B cell (primary cell): ENCODE results near the gene MOK. TPM values are rescaled to one million over a fixed set of nuclear protein-coding genes. Genes with fewer than 3 reads are reported as not detected.

Experiments used
- ATAC-seq: fragments of 200-7000 bp; cut with Tn5 transposase; one replicate; pipeline ENCODE4 v1.10.0; 2021; ENCODE audit warnings: low read depth, mild to moderate bottlenecking, moderate number of reproducible peaks, moderate library complexity
- CTCF ChIA-PET: fragments of 350-600 bp; sonication (Branson Sonifier 250); formaldehyde crosslinking; loops from one replicate; lab custom pipeline; 2021; ENCODE audit warnings: antibody characterized with exemption, inconsistent platforms; lab: Charles Lee
- POLR2A ChIA-PET: fragments of 350-600 bp; sonication (Branson Sonifier 250); formaldehyde crosslinking; loops from one replicate; lab custom pipeline; 2021; ENCODE audit warnings: antibody characterized with exemption; lab: Charles Lee
- DNase-seq: peaks from one replicate; pipeline ENCODE4 v3.0.0; 2013
- H2AFZ ChIP-seq: 2 replicates; pipeline ENCODE4 v1.6.1; 2012; ENCODE audit warnings: mild to moderate bottlenecking, low read depth, low read length; ENCODE audit not compliant: insufficient read depth, poor library complexity, severe bottlenecking
- H3K27ac ChIP-seq, 2 donors: 1 replicate in 1 of 2; 2 replicates in 1 of 2; pipeline ENCODE4 v1.5.1; 2012 to 2013; ENCODE audit warnings: low read length in 2 of 2, mild to moderate bottlenecking in 2 of 2, moderate library complexity in 1 of 2
- H3K27me3 ChIP-seq, 4 experiments: fragments of 200-600 bp in 1 of 4; sonication (generic) in 1 of 4; replicated peaks in 1 of 4; 1 replicate in 2 of 4; 2 replicates in 2 of 4; pipeline versions ENCODE4 v1.6.1 to v1.7.0; 2013 to 2016; ENCODE audit warnings: low read length in 3 of 4, mild to moderate bottlenecking in 2 of 4, mixed read lengths in 1 of 4, moderate library complexity in 1 of 4; ENCODE audit not compliant: insufficient read depth in 4 of 4, control insufficient read depth in 3 of 4; ENCODE audit errors: control extremely low read depth in 1 of 4
- H3K36me3 ChIP-seq, 2 experiments: replicated peaks in 1 of 2; 1 replicate in 1 of 2; 2 replicates in 1 of 2; pipeline versions ENCODE4 v1.6.1 to v1.7.1; 2013; ENCODE audit warnings: low read length in 1 of 2; ENCODE audit not compliant: insufficient read depth in 2 of 2, control insufficient read depth in 1 of 2; ENCODE audit errors: control extremely low read depth in 1 of 2, extremely low read depth in 1 of 2
- H3K4me1 ChIP-seq, 2 donors: fragments of 200-600 bp in 1 of 2; sonication (generic) in 1 of 2; 1 replicate in 1 of 2; 2 replicates in 1 of 2; pipeline versions ENCODE4 v1.5.1 to v1.6.1; 2013 to 2017; ENCODE audit warnings: low read length in 2 of 2; ENCODE audit not compliant: control insufficient read depth in 2 of 2, insufficient read depth in 2 of 2
- H3K4me2 ChIP-seq: replicated peaks from 2 replicates; pipeline ENCODE3; 2012; ENCODE audit warnings: mild to moderate bottlenecking, low read depth, low read length; ENCODE audit not compliant: poor library complexity, severe bottlenecking
- H3K4me3 ChIP-seq, 5 experiments: fragments of 200-600 bp in 1 of 5; sonication (generic) in 1 of 5; 1 replicate in 3 of 5; 2 replicates in 2 of 5; pipeline versions ENCODE4 v1.5.1 to v1.7.0; 2011 to 2016; ENCODE audit warnings: low read length in 4 of 5, mild to moderate bottlenecking in 4 of 5, low read depth in 2 of 5, control low read depth in 1 of 5, moderate library complexity in 1 of 5; ENCODE audit not compliant: insufficient read depth in 1 of 5; ENCODE audit errors: control extremely low read depth in 1 of 5, extremely low read depth in 1 of 5
- H3K79me2 ChIP-seq: fragments of 200-600 bp; sonication (generic); one replicate; pipeline ENCODE4 v1.6.0; 2016; ENCODE audit warnings: low read length; ENCODE audit not compliant: control insufficient read depth, insufficient read depth
- H3K9ac ChIP-seq: fragments of 200-600 bp; sonication (generic); 2 replicates; pipeline ENCODE4 v1.6.1; 2017; ENCODE audit warnings: mild to moderate bottlenecking, low read length, moderate library complexity
- H3K9me3 ChIP-seq, 3 donors: one replicate each; pipeline versions ENCODE4 v1.6.1 to v1.7.1; 2013; ENCODE audit warnings: low read length in 2 of 3; ENCODE audit not compliant: control insufficient read depth in 2 of 3, insufficient read depth in 1 of 3; ENCODE audit errors: control extremely low read depth in 1 of 3
- H4K20me1 ChIP-seq: 2 replicates; pipeline ENCODE4 v1.6.0; 2012; ENCODE audit warnings: mild to moderate bottlenecking, low read length; ENCODE audit not compliant: insufficient read depth, control insufficient read depth, poor library complexity, severe bottlenecking
- H3K27ac Mint-ChIP-seq: one replicate; pipeline ENCODE4 v1.8.0; 2021; ENCODE audit warnings: mixed read lengths
- H3K27me3 Mint-ChIP-seq: one replicate; pipeline ENCODE4 v1.8.0; 2021; ENCODE audit warnings: mixed read lengths
- H3K4me1 Mint-ChIP-seq: one replicate; pipeline ENCODE4 v1.8.0; 2021; ENCODE audit warnings: mixed read lengths
- H3K4me3 Mint-ChIP-seq: one replicate; pipeline ENCODE4 v1.8.0; 2021; ENCODE audit warnings: mixed read lengths
- H3K9me3 Mint-ChIP-seq: one replicate; pipeline ENCODE4 v1.8.0; 2022; ENCODE audit warnings: mixed read lengths; ENCODE audit not compliant: insufficient read depth
- CTCF ChIP-seq: fragments of 200-600 bp; IDR thresholded peaks from one replicate; pipeline ENCODE4 v1.8.0; 2022; ENCODE audit warnings: antibody characterized with exemption, mild to moderate bottlenecking
- EZH2 ChIP-seq: IDR thresholded peaks from 2 replicates; pipeline ENCODE4 v1.6.1; 2012; ENCODE audit warnings: borderline replicate concordance, low read depth, mild to moderate bottlenecking, moderate library complexity, low read length; ENCODE audit not compliant: insufficient read depth, poor library complexity, severe bottlenecking
- WGBS: methylation state at CpG from one replicate; pipeline ENCODE4 v1.1.5; 2013; ENCODE audit warnings: missing lambda C conversion rate; ENCODE audit not compliant: insufficient coverage; 5-methylcytosine and 5-hydroxymethylcytosine counted together
- intact Hi-C: fragments of 100-400 bp; cut with micrococcal nuclease; formaldehyde crosslinking; loops from one replicate; pipeline ENCODE4 v1.10.0; 2022
- polyA plus RNA-seq: library from polyadenylated mRNA; depleted of rRNA; stranded (reverse); fragments of >200 nt; gene quantifications from 2 replicates; pipeline ENCODE4 v1.2.3, GENCODE V29; 2012
- total RNA-seq, 2 donors: library from RNA; stranded (reverse); fragments of 120-200 nt in 1 of 2; gene quantifications; 1 replicate in 1 of 2; 2 replicates in 1 of 2; pipeline versions ENCODE4 v1.2.3 to v1.2.4, GENCODE V29; 2013 to 2022

Gene MOK
- total and polyA plus RNA-seq, 2 donors (not counting 1 experiment from before 2014, with no cell fraction given), result 1.2 to 3.0 TPM

- no peak overlapping the region for H3K9ac ChIP-seq
- peaks cover 2% of the 10 kb centered on the region for H3K79me2 ChIP-seq
- H2AFZ ChIP-seq, result no peak overlapping the region
- H3K4me1 ChIP-seq, result no peaks in the 10 kb centered on the region
- no peak for ATAC-seq
- H3K27me3 ChIP-seq, result no peaks in the 10 kb centered on the region
- WGBS, result 100% methylated on average over 6 of the region's 8 CpGs
- ChIA-PET CTCF (no interaction called here), POLR2A (no interaction called here)
- TF ChIP-seq EZH2, result no peak
- no peak for TF ChIP-seq CTCF
- no peak for DNase-seq
- H4K20me1 ChIP-seq, result peaks cover 82% of the 10 kb centered on the region
- H3K9me3 Mint-ChIP-seq, result no peaks in the 10 kb centered on the region
- no peak overlapping the region for H3K27ac Mint-ChIP-seq
- no peaks in the 10 kb centered on the region for H3K9me3 ChIP-seq
- H3K4me2 ChIP-seq, result no peak overlapping the region
- no peaks in the 10 kb centered on the region for H3K4me1 Mint-ChIP-seq
- no peak overlapping the region for H3K4me3 ChIP-seq
- no peaks in the 10 kb centered on the region for H3K27me3 Mint-ChIP-seq
- peaks cover 0 to 53% of the 10 kb centered on the region in 2 experiments for H3K36me3 ChIP-seq
- H3K27ac ChIP-seq, result no peak overlapping the region
- no peak overlapping the region for H3K4me3 Mint-ChIP-seq
- intact Hi-C loops, result no loop called here
Observed at GRCh38 chr14:102212356-102212755, 92.6 kb downstream of the MOK start.

- TF ChIP-seq CTCF (no peak), EZH2 (no peak)
- Histone ChIP-seq H2AFZ (no peak overlapping the region), H3K9ac (no peak overlapping the region), H4K20me1 (peaks cover 85% of the 10 kb centered on the region), H3K27ac (no peak overlapping the region), H3K79me2 (peaks cover 11% of the 10 kb centered on the region), H3K4me1 (no peaks in the 10 kb centered on the region), H3K9me3 (no peaks in the 10 kb centered on the region), H3K4me3 (no peak overlapping the region), H3K4me2 (no peak overlapping the region), H3K36me3 (peaks cover 0 to 58% of the 10 kb centered on the region in 2 experiments), H3K27me3 (no peaks in the 10 kb centered on the region)
- intact Hi-C loops, result no loop called here
- Mint-ChIP-seq H3K4me1 (no peaks in the 10 kb centered on the region), H3K27me3 (no peaks in the 10 kb centered on the region), H3K4me3 (no peak overlapping the region), H3K27ac (no peak overlapping the region), H3K9me3 (no peaks in the 10 kb centered on the region)
- no peak for DNase-seq
- POLR2A ChIA-PET, result no interaction called here
- 100% methylated on average over 11 of the region's 12 CpGs for WGBS
- ATAC-seq, result no peak
- CTCF ChIA-PET, result no interaction called here
Observed at GRCh38 chr14:102211240-102211639, 93.7 kb downstream of the MOK start.
